T-helper 1 cell (primary cell): ENCODE data around the gene ZNF750.

Experiments
- DNase-seq, 5 donors: peaks; one replicate each; pipeline ENCODE4 v3.0.0-alpha.2; 2012 to 2020

ZNF750 gene

GRCh38 chr17:82810644-82811430, 29.0 kb downstream of the ZNF750 start:
- DNase-seq: no peak

- DNase-seq: no peak
Measured at GRCh38 chr17:82808921-82809905, 30.6 kb downstream of the ZNF750 start.

GRCh38 chr17:82808006-82808405, 31.8 kb downstream of the ZNF750 start:
- DNase-seq: no peak

GRCh38 chr17:82807562-82807961, 32.3 kb downstream of the ZNF750 start:
- DNase-seq: no peak

- DNase-seq: no peak
Measured at GRCh38 chr17:82807101-82807500, 32.7 kb downstream of the ZNF750 start.

- no peak for DNase-seq
Measured at GRCh38 chr17:82806645-82807044, 33.2 kb downstream of the ZNF750 start.

- DNase-seq: no peak
Measured at GRCh38 chr17:82805823-82806222, 34.0 kb downstream of the ZNF750 start.

- DNase-seq: no peak
Measured at GRCh38 chr17:82805254-82805653, 34.6 kb downstream of the ZNF750 start.

- no peak for DNase-seq
Measured at GRCh38 chr17:82804442-82805191, 35.2 kb downstream of the ZNF750 start.

GRCh38 chr17:82803606-82804005, 36.2 kb downstream of the ZNF750 start:
- no peak for DNase-seq

- no peak for DNase-seq
Measured at GRCh38 chr17:82803185-82803584, 36.6 kb downstream of the ZNF750 start.

GRCh38 chr17:82802075-82802780, 37.6 kb downstream of the ZNF750 start:
- DNase-seq: no peak

GRCh38 chr17:82801377-82801970, 38.3 kb downstream of the ZNF750 start:
- DNase-seq: no peak

- DNase-seq: no peak
Measured at GRCh38 chr17:82800885-82801284, 38.9 kb downstream of the ZNF750 start.

- DNase-seq: no peak
Measured at GRCh38 chr17:82799591-82799990, 40.2 kb downstream of the ZNF750 start.

- no peak for DNase-seq
Measured at GRCh38 chr17:82798752-82799151, 41.1 kb downstream of the ZNF750 start.

GRCh38 chr17:82797061-82797460, 42.8 kb downstream of the ZNF750 start:
- no peak for DNase-seq

GRCh38 chr17:82795615-82796014, 44.2 kb downstream of the ZNF750 start:
- no peak for DNase-seq

- DNase-seq: no peak
Measured at GRCh38 chr17:82794781-82795482, 44.9 kb downstream of the ZNF750 start.

- no peak for DNase-seq
Measured at GRCh38 chr17:82793974-82794630, 45.7 kb downstream of the ZNF750 start.

GRCh38 chr17:82791532-82791931, 48.3 kb downstream of the ZNF750 start:
- no peak for DNase-seq
